ENCODE data around the gene PSAPL1. TPM values are rescaled to one million over a fixed set of nuclear protein-coding genes. Genes with fewer than 3 reads are reported as not detected.
A peak's percentile ranks its signal among the peaks of the same experiment; 100 is the strongest.

PSAPL1 gene
- polyA plus RNA-seq, 1 donor from 2014 or later: not detected

DNA sequence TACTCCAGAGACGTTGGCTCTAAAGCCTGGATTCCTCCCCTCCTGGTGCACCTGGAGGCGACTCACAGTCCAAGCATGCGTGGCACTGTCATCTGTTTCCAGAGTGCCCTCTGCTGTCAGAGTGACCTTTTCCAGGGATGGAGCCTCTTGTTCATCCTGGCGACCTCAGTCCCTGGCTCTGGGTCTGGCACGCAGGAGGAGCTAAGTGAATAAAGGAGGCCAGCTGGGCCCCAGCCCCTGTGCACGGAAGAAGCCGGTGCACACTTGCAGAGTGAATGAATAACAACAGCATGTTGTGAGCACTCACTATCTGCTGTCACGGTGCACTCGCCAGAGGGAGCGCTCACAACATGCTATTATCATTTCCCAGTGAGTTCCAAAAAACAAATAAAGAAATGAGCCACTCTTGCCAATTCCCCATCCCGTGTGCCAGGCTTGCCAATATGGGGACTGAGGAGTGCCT lies 27.8 kb upstream of the PSAPL1 start:
- Histone ChIP-seq H3K4me2 (ENCODE audit: low read length) (no peak overlapping the region), H3K9me2 (ENCODE audit: insufficient read depth, low read length) (no peaks in the 10 kb centered on the region), H3K9ac (ENCODE audit: low read length) (no peak overlapping the region), H3K79me2 (replicated peaks; ENCODE audit: insufficient read depth, low read length) (no peaks in the 10 kb centered on the region), H3F3A (ENCODE audit: insufficient read depth, low read length, poor library complexity, severe bottlenecking) (no peaks in the 10 kb centered on the region), H3K27ac (ENCODE audit: low read length) (no peak overlapping the region), H3K36me3 (ENCODE audit: insufficient read depth, low read length) (no peaks in the 10 kb centered on the region), H3K27me3 (ENCODE audit: insufficient read depth, low read depth, low read length) (no peaks in the 10 kb centered on the region), H4K20me1 (ENCODE audit: insufficient read depth) (no peaks in the 10 kb centered on the region), H3K4me3 (ENCODE audit: low read length) (no peak overlapping the region), H3K9me3 (ENCODE audit: low read length) (no peaks in the 10 kb centered on the region), H2AFZ (ENCODE audit: low read depth, low read length) (no peak overlapping the region)
- no peak for TF ChIP-seq POLR2AphosphoS5 (IDR thresholded peaks at IDR 0.05)
- peak; percentile 33 for TF ChIP-seq SMC3 (conservative IDR thresholded peaks at IDR 0.05; ENCODE audit: poor library complexity)
- TF ChIP-seq TAF1 (IDR thresholded peaks at IDR 0.05; ENCODE audit: low read depth): no peak
- TF ChIP-seq EP300 (conservative IDR thresholded peaks at IDR 0.05; ENCODE audit: poor library complexity, severe bottlenecking): no peak
- TF ChIP-seq, protein P1, sequence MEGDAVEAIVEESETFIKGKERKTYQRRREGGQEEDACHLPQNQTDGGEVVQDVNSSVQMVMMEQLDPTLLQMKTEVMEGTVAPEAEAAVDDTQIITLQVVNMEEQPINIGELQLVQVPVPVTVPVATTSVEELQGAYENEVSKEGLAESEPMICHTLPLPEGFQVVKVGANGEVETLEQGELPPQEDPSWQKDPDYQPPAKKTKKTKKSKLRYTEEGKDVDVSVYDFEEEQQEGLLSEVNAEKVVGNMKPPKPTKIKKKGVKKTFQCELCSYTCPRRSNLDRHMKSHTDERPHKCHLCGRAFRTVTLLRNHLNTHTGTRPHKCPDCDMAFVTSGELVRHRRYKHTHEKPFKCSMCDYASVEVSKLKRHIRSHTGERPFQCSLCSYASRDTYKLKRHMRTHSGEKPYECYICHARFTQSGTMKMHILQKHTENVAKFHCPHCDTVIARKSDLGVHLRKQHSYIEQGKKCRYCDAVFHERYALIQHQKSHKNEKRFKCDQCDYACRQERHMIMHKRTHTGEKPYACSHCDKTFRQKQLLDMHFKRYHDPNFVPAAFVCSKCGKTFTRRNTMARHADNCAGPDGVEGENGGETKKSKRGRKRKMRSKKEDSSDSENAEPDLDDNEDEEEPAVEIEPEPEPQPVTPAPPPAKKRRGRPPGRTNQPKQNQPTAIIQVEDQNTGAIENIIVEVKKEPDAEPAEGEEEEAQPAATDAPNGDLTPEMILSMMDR (IDR thresholded peaks at IDR 0.05; ENCODE audit: poor library complexity, severe bottlenecking): peak; percentile 27
- no peak for TF ChIP-seq MXI1 (conservative IDR thresholded peaks at IDR 0.05; ENCODE audit: poor library complexity, severe bottlenecking)
- TF ChIP-seq EZH2 (IDR thresholded peaks at IDR 0.05; ENCODE audit: borderline replicate concordance, insufficient read depth, low read length, poor library complexity, severe bottlenecking): no peak
- TF ChIP-seq, protein P2, sequence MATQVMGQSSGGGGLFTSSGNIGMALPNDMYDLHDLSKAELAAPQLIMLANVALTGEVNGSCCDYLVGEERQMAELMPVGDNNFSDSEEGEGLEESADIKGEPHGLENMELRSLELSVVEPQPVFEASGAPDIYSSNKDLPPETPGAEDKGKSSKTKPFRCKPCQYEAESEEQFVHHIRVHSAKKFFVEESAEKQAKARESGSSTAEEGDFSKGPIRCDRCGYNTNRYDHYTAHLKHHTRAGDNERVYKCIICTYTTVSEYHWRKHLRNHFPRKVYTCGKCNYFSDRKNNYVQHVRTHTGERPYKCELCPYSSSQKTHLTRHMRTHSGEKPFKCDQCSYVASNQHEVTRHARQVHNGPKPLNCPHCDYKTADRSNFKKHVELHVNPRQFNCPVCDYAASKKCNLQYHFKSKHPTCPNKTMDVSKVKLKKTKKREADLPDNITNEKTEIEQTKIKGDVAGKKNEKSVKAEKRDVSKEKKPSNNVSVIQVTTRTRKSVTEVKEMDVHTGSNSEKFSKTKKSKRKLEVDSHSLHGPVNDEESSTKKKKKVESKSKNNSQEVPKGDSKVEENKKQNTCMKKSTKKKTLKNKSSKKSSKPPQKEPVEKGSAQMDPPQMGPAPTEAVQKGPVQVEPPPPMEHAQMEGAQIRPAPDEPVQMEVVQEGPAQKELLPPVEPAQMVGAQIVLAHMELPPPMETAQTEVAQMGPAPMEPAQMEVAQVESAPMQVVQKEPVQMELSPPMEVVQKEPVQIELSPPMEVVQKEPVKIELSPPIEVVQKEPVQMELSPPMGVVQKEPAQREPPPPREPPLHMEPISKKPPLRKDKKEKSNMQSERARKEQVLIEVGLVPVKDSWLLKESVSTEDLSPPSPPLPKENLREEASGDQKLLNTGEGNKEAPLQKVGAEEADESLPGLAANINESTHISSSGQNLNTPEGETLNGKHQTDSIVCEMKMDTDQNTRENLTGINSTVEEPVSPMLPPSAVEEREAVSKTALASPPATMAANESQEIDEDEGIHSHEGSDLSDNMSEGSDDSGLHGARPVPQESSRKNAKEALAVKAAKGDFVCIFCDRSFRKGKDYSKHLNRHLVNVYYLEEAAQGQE (IDR thresholded peaks at IDR 0.05; ENCODE audit: borderline replicate concordance): no peak
- peak; percentile 30 for TF ChIP-seq RAD21 (conservative IDR thresholded peaks at IDR 0.05)

DNA sequence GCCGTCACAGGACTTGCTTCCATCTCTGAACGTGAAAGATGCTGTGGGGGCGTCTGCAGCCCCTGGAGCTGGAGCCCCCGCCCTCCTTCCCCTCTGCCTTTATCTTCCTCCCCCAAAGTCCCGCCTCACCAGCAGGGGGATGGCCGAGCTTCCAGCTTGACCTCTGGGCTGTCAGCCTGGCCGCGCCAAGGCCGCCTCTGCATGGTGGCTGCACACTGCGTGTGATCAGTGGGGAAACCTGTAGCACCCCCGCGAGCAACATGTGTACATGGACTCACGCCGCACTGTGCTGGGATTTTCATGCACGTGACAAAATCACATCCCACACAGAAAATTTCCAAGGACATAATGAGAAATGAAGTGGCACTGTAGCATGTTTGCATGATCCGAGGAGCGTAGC lies 26.5 kb upstream of the PSAPL1 start:
- Histone ChIP-seq H3K4me3 (ENCODE audit: low read length) (no peak overlapping the region), H3K27ac (ENCODE audit: low read length) (no peak overlapping the region)
- TF ChIP-seq POLR2AphosphoS5 (IDR thresholded peaks at IDR 0.05) (no peak), TAF1 (IDR thresholded peaks at IDR 0.05; ENCODE audit: low read depth) (no peak), EZH2 (IDR thresholded peaks at IDR 0.05; ENCODE audit: borderline replicate concordance, insufficient read depth, low read length, poor library complexity, severe bottlenecking) (no peak), RAD21 (conservative IDR thresholded peaks at IDR 0.05) (no peak), SMC3 (conservative IDR thresholded peaks at IDR 0.05; ENCODE audit: poor library complexity) (no peak), EP300 (conservative IDR thresholded peaks at IDR 0.05; ENCODE audit: poor library complexity, severe bottlenecking) (no peak), MXI1 (conservative IDR thresholded peaks at IDR 0.05; ENCODE audit: poor library complexity, severe bottlenecking) (no peak)
- TF ChIP-seq, protein P2 (IDR thresholded peaks at IDR 0.05; ENCODE audit: borderline replicate concordance): no peak
- TF ChIP-seq, protein P1 (IDR thresholded peaks at IDR 0.05; ENCODE audit: poor library complexity, severe bottlenecking): no peak

More for the DNA sequence above, 26.5 kb upstream of the PSAPL1 start:
- H3K27me3 ChIP-seq (ENCODE audit: insufficient read depth, low read depth, low read length): no peaks in the 10 kb centered on the region
- H3K79me2 ChIP-seq (replicated peaks; ENCODE audit: insufficient read depth, low read length): no peaks in the 10 kb centered on the region
- no peak overlapping the region for H2AFZ ChIP-seq (ENCODE audit: low read depth, low read length)
- H3F3A ChIP-seq (ENCODE audit: insufficient read depth, low read length, poor library complexity, severe bottlenecking): no peaks in the 10 kb centered on the region
- no peaks in the 10 kb centered on the region for H3K9me2 ChIP-seq (ENCODE audit: insufficient read depth, low read length)
- no peak overlapping the region for H3K4me2 ChIP-seq (ENCODE audit: low read length)
- no peaks in the 10 kb centered on the region for H3K9me3 ChIP-seq (ENCODE audit: low read length)
- H4K20me1 ChIP-seq (ENCODE audit: insufficient read depth): no peaks in the 10 kb centered on the region
- H3K36me3 ChIP-seq (ENCODE audit: insufficient read depth, low read length): no peaks in the 10 kb centered on the region
- no peak overlapping the region for H3K9ac ChIP-seq (ENCODE audit: low read length)
